Erythroblast (primary cell): ENCODE measurements around the gene UBTF.
A peak's percentile ranks its signal among the peaks of the same experiment; 100 is the strongest.

Experiments used
- DNase-seq, 2 experiments: peaks; one replicate each; lab custom pipeline; 2025; lab: John Stamatoyannopoulos, UW
- GATA1 ChIP-seq: IDR thresholded peaks from 2 replicates; pipeline ENCODE4 v1.6.1; 2011; ENCODE audit warnings: low read depth, mild to moderate bottlenecking, control low read depth, low read length, moderate library complexity
- POLR2A ChIP-seq: IDR thresholded peaks from 2 replicates; pipeline ENCODE4 v1.6.1; 2011; ENCODE audit warnings: mild to moderate bottlenecking, low read length

Gene UBTF

GRCh38 chr17:44203731-44204440 lies 15.6 kb downstream of the UBTF start:
- no peak for TF ChIP-seq GATA1
- no peak for TF ChIP-seq POLR2A
- DNase-seq: peak; percentile 77 to 80

GRCh38 chr17:44202756-44203155 lies 16.7 kb downstream of the UBTF start:
- no peak for TF ChIP-seq GATA1
- no peak for TF ChIP-seq POLR2A
- no peak for DNase-seq

- DNase-seq: no peak
- TF ChIP-seq GATA1 (no peak), POLR2A (peak; percentile 50)
These were observed 18.9 kb downstream of the UBTF start for GRCh38 chr17:44200478-44201155.

GRCh38 chr17:44199553-44200477 lies 19.7 kb downstream of the UBTF start, which contains the start of gene ATXN7L3:
ATXN7L3 (minus strand) TSS chr17:44199884; CDS start chr17:44198070, 1,814 bp downstream.
- no peak for TF ChIP-seq POLR2A
- TF ChIP-seq GATA1: no peak
- peak; percentile 99 to 100 for DNase-seq

GRCh38 chr17:44198721-44199552 lies 20.5 kb downstream of the UBTF start:
- DNase-seq: peak; percentile 72 to 76
- TF ChIP-seq POLR2A (peak; percentile 46), GATA1 (no peak)

- peak; percentile 70 to 74 for DNase-seq
- no peak for TF ChIP-seq GATA1
- TF ChIP-seq POLR2A: peak; percentile 64
These were observed 21.3 kb downstream of the UBTF start for GRCh38 chr17:44197980-44198720.

- TF ChIP-seq GATA1 (no peak), POLR2A (no peak)
- DNase-seq: no peak
These were observed 22.4 kb downstream of the UBTF start for GRCh38 chr17:44197107-44197506.

GRCh38 chr17:44193326-44194084 lies 26.0 kb downstream of the UBTF start:
- TF ChIP-seq GATA1 (no peak), POLR2A (peak; percentile 6)
- DNase-seq: no peak

GRCh38 chr17:44192750-44193149 lies 26.7 kb downstream of the UBTF start:
- TF ChIP-seq GATA1: no peak
- no peak for TF ChIP-seq POLR2A
- DNase-seq: no peak

- no peak for TF ChIP-seq GATA1
- no peak for TF ChIP-seq POLR2A
- DNase-seq: no peak
These were observed 27.5 kb downstream of the UBTF start for GRCh38 chr17:44191941-44192496.

- TF ChIP-seq POLR2A: no peak
- no peak for TF ChIP-seq GATA1
- no peak for DNase-seq
These were observed 28.1 kb downstream of the UBTF start for GRCh38 chr17:44191369-44191768.

- no peak for TF ChIP-seq GATA1
- TF ChIP-seq POLR2A: no peak
- DNase-seq: no peak
These were observed 29.0 kb downstream of the UBTF start for GRCh38 chr17:44190481-44190880.
